Mesendoderm (in vitro differentiated cells): Measurements from ENCODE around the gene STPG3.
A peak's percentile ranks its signal among the peaks of the same experiment; 100 is the strongest.

ENCODE experiments used
- DNase-seq: peaks from one replicate; pipeline ENCODE4 v3.0.0; 2013
- H2AK5ac ChIP-seq: 2 replicates; pipeline ENCODE4 v1.6.1; 2013; ENCODE audit warnings: low read length, inconsistent platforms
- H2BK120ac ChIP-seq: 2 replicates; pipeline ENCODE4 v1.6.1; 2013; ENCODE audit warnings: low read depth, mild to moderate bottlenecking, low read length, moderate library complexity, mixed read lengths
- H2BK15ac ChIP-seq: replicated peaks from 2 replicates; pipeline ENCODE4 v1.6.1; 2013; ENCODE audit warnings: low read depth, mild to moderate bottlenecking, moderate library complexity
- H2BK5ac ChIP-seq: 2 replicates; pipeline ENCODE4 v1.6.1; 2013; ENCODE audit warnings: low read length, inconsistent platforms
- H3K18ac ChIP-seq: 2 replicates; pipeline ENCODE4 v1.6.1; 2013; ENCODE audit warnings: mild to moderate bottlenecking, low read length, mixed read lengths
- H3K23ac ChIP-seq: one replicate; pipeline ENCODE4 v1.6.1; 2013; ENCODE audit warnings: low read length
- H3K27ac ChIP-seq: 2 replicates; pipeline ENCODE4 v1.5.1; 2013; ENCODE audit warnings: low read depth, mild to moderate bottlenecking, inconsistent platforms, low read length, moderate library complexity
- H3K27me3 ChIP-seq: 2 replicates; pipeline ENCODE4 v1.6.1; 2013; ENCODE audit warnings: low read length, control low read depth, mild to moderate bottlenecking, inconsistent platforms; ENCODE audit not compliant: insufficient read depth, poor library complexity
- H3K36me3 ChIP-seq: 2 replicates; pipeline ENCODE4 v1.6.1; 2013; ENCODE audit warnings: low read length, inconsistent platforms; ENCODE audit not compliant: control insufficient read depth, insufficient read depth
- H3K4ac ChIP-seq: one replicate; pipeline ENCODE4 v1.6.1; 2013; ENCODE audit warnings: low read depth, mild to moderate bottlenecking, low read length, moderate library complexity
- H3K4me1 ChIP-seq: 2 replicates; pipeline ENCODE4 v1.6.1; 2013; ENCODE audit warnings: low read depth, low read length, inconsistent platforms; ENCODE audit not compliant: control insufficient read depth
- H3K4me2 ChIP-seq: 2 replicates; pipeline ENCODE4 v1.6.1; 2013; ENCODE audit warnings: low read length
- H3K4me3 ChIP-seq: 2 replicates; pipeline ENCODE4 v1.5.1; 2013; ENCODE audit warnings: mild to moderate bottlenecking, low read length
- H3K56ac ChIP-seq: one replicate; pipeline ENCODE4 v1.6.1; 2013; ENCODE audit warnings: low read length
- H3K79me1 ChIP-seq: 2 replicates; pipeline ENCODE4 v1.6.1; 2013; ENCODE audit warnings: low read length, inconsistent platforms
- H3K79me2 ChIP-seq: 2 replicates; pipeline ENCODE4 v1.6.1; 2013; ENCODE audit warnings: mild to moderate bottlenecking, low read length; ENCODE audit not compliant: control insufficient read depth, insufficient read depth
- H3K9ac ChIP-seq: 2 replicates; pipeline ENCODE4 v1.6.1; 2013; ENCODE audit warnings: low read length, inconsistent platforms
- H4K5ac ChIP-seq: one replicate; pipeline ENCODE4 v1.6.1; 2013; ENCODE audit warnings: low read length
- H4K8ac ChIP-seq: one replicate; pipeline ENCODE4 v1.6.1; 2013; ENCODE audit warnings: low read depth, mild to moderate bottlenecking, control low read depth, low read length, moderate library complexity
- WGBS: extraction: QIAGEN DNeasy Blood & Tissue Kit; methylation state at CpG from one replicate; pipeline ENCODE4 v1.1.7; 2013; ENCODE audit warnings: low lambda C conversion rate, missing lambda C conversion rate; ENCODE audit not compliant: insufficient coverage; ENCODE audit errors: extremely low coverage; 5-methylcytosine and 5-hydroxymethylcytosine counted together

The STPG3 gene

DNA sequence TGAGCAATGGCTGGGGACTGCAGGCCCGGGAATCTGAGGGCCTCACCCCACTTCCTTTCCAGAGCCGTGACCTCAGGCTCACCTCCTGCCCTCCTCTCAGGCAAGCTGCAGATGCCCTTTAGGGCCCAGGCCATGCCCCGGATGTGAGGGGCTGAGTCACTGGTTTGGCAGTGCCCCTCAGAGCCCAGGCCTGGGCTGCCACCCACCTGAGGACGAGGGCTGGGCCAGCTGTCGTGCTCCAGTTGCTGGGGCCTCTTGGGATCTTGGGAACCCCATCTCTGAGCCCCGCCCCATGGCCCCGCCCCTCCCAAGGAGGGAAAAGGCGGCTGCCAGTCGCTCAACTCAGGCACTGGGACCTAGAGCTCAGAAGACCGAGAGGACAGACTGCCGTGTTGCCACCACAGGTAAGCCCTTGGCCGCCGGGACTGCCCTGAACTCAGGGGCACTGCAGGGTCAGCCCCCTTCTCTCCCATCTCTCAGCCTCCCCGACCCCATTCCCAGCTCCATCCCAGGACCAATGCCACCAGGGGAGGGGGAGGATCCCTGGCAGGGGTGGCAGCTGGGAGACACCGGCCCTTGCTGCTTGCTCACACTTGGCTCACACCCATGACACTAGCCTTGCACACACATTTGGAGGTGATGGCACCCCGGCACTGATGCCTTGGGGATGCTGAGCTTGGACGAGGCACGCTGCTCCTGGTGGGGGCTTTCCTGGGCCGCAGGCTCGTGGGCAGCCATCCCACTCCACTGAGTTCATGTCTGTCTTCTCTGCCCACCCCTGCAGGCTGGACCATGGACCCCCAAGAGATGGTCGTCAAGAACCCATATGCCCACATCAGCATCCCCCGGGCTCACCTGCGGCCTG, 26.0 kb upstream of the STPG3 start, which contains the start of gene CYSRT1:
CYSRT1 (plus strand) TSS at position 345 of the 865 bp plus-strand sequence; CDS start at position 793, 448 bp downstream.
- Histone ChIP-seq H4K8ac (peak within 1 kb of the TSS; percentile 43), H3K36me3 (no peaks in the 10 kb centered on the region), H3K79me1 (no peaks in the 10 kb centered on the region), H2BK5ac (no peak within 1 kb of the TSS), H3K9ac (peak within 1 kb of the TSS; percentile 91), H3K79me2 (no peaks in the 10 kb centered on the region), H3K27ac (no peak within 1 kb of the TSS), H4K5ac (no peak within 1 kb of the TSS), H3K4me3 (no peak within 1 kb of the TSS), H2BK15ac (no peak within 1 kb of the TSS), H3K56ac (peak within 1 kb of the TSS; percentile 92), H3K18ac (no peak within 1 kb of the TSS), H3K23ac (no peak within 1 kb of the TSS), H3K27me3 (peaks cover 2% of the 10 kb centered on the region), H3K4me2 (no peak within 1 kb of the TSS), H3K4me1 (no peaks in the 10 kb centered on the region), H2BK120ac (no peak within 1 kb of the TSS), H3K4ac (peak within 1 kb of the TSS; percentile 76), H2AK5ac (no peak within 1 kb of the TSS)
- no CpG with 5 or more reads among the region's 23 CpGs for WGBS
- DNase-seq: no peak

GRCh38 chr9:137225699-137226331, 25.3 kb upstream of the STPG3 start:
- Histone ChIP-seq H4K8ac (no peak overlapping the region), H3K23ac (no peak overlapping the region), H3K4ac (no peak overlapping the region), H2BK120ac (no peak overlapping the region), H2BK15ac (no peak overlapping the region), H3K18ac (no peak overlapping the region), H4K5ac (no peak overlapping the region), H3K79me1 (no peaks in the 10 kb centered on the region), H3K79me2 (no peaks in the 10 kb centered on the region), H2BK5ac (no peak overlapping the region), H3K4me3 (no peak overlapping the region), H3K27me3 (peaks cover 2% of the 10 kb centered on the region), H3K4me2 (no peak overlapping the region), H2AK5ac (no peak overlapping the region), H3K56ac (no peak overlapping the region), H3K36me3 (no peaks in the 10 kb centered on the region), H3K27ac (no peak overlapping the region), H3K4me1 (no peaks in the 10 kb centered on the region), H3K9ac (no peak overlapping the region)
- no CpG with 5 or more reads among the region's 21 CpGs for WGBS
- no peak for DNase-seq

GRCh38 chr9:137226338-137227053, 24.6 kb upstream of the STPG3 start:
- Histone ChIP-seq H4K5ac (no peak overlapping the region), H3K23ac (no peak overlapping the region), H2BK120ac (no peak overlapping the region), H3K36me3 (no peaks in the 10 kb centered on the region), H3K4me1 (no peaks in the 10 kb centered on the region), H3K4me2 (no peak overlapping the region), H3K56ac (no peak overlapping the region), H3K79me2 (no peaks in the 10 kb centered on the region), H3K79me1 (no peaks in the 10 kb centered on the region), H3K27me3 (peaks cover 2% of the 10 kb centered on the region), H3K9ac (no peak overlapping the region), H3K4ac (no peak overlapping the region), H3K4me3 (no peak overlapping the region), H2BK15ac (no peak overlapping the region), H3K27ac (no peak overlapping the region), H2AK5ac (no peak overlapping the region), H4K8ac (no peak overlapping the region), H3K18ac (no peak overlapping the region), H2BK5ac (no peak overlapping the region)
- no peak for DNase-seq
- no CpG with 5 or more reads among the region's 18 CpGs for whole genome bisulfite sequencing

GRCh38 chr9:137227054-137227852, 23.8 kb upstream of the STPG3 start, which contains the start of gene RNF224:
Gene RNF224 (plus strand): TSS chr9:137227502. CDS start chr9:137228336, 834 bp downstream.
- Histone ChIP-seq H4K8ac (no peak within 1 kb of the TSS), H3K18ac (no peak within 1 kb of the TSS), H4K5ac (no peak within 1 kb of the TSS), H3K4me2 (no peak within 1 kb of the TSS), H3K4me1 (no peaks in the 10 kb centered on the region), H3K79me1 (no peaks in the 10 kb centered on the region), H2BK15ac (no peak within 1 kb of the TSS), H3K4me3 (no peak within 1 kb of the TSS), H2AK5ac (no peak within 1 kb of the TSS), H3K23ac (no peak within 1 kb of the TSS), H3K56ac (peak within 1 kb of the TSS; percentile 37), H3K4ac (no peak within 1 kb of the TSS), H2BK5ac (no peak within 1 kb of the TSS), H3K27me3 (peaks cover under 1% of the 10 kb centered on the region), H3K79me2 (no peaks in the 10 kb centered on the region), H3K9ac (no peak within 1 kb of the TSS), H3K27ac (no peak within 1 kb of the TSS), H3K36me3 (no peaks in the 10 kb centered on the region), H2BK120ac (no peak within 1 kb of the TSS)
- DNase-seq: peak; percentile 85
- WGBS: no CpG with 5 or more reads among the region's 25 CpGs

- Histone ChIP-seq H2AK5ac (no peak overlapping the region), H3K4me2 (no peak overlapping the region), H3K56ac (no peak overlapping the region), H3K4ac (no peak overlapping the region), H3K79me1 (no peaks in the 10 kb centered on the region), H3K36me3 (no peaks in the 10 kb centered on the region), H3K4me3 (no peak overlapping the region), H4K5ac (no peak overlapping the region), H3K79me2 (no peaks in the 10 kb centered on the region), H3K9ac (no peak overlapping the region), H3K23ac (no peak overlapping the region), H4K8ac (no peak overlapping the region), H2BK15ac (no peak overlapping the region), H2BK120ac (no peak overlapping the region), H3K27ac (no peak overlapping the region), H2BK5ac (no peak overlapping the region), H3K4me1 (no peaks in the 10 kb centered on the region), H3K27me3 (no peaks in the 10 kb centered on the region), H3K18ac (no peak overlapping the region)
- WGBS: no CpG with 5 or more reads among the region's 18 CpGs
- DNase-seq: no peak
Measured at GRCh38 chr9:137227853-137228505, 23.1 kb upstream of the STPG3 start.
